Body of pancreas (tissue), 4 donors: ENCODE measurements around the gene CCDC93. TPM values are rescaled to one million over a fixed set of nuclear protein-coding genes. Genes with fewer than 3 reads are reported as not detected.

Experiments
- ATAC-seq: fragments of 150-250 bp; one replicate; pipeline ENCODE4 v1.9.1; 2016
- DNase-seq, 4 donors: peaks; one replicate each; pipeline ENCODE4 v3.0.0-alpha.2; 2019
- H3K27ac ChIP-seq, 4 donors: fragments of 200-600 bp; sonication (generic); 1 replicate in 3 of 4; 2 replicates in 1 of 4; pipeline versions ENCODE4 v1.5.1 to v1.6.1; 2016 to 2019; ENCODE audit warnings: mild to moderate bottlenecking in 1 of 4, mixed read lengths in 1 of 4, moderate library complexity in 1 of 4
- H3K27me3 ChIP-seq, 2 donors: fragments of 200-600 bp; sonication (generic); one replicate each; pipeline ENCODE4 v1.6.0; 2016; ENCODE audit warnings: mild to moderate bottlenecking in 1 of 2
- H3K36me3 ChIP-seq, 2 donors: fragments of 200-600 bp; sonication (generic); replicated peaks in 1 of 2; 2 replicates each; pipeline ENCODE4 v1.5.1; 2016; ENCODE audit warnings: low read depth in 2 of 2; ENCODE audit not compliant: insufficient read depth in 1 of 2
- H3K4me1 ChIP-seq: fragments of 200-600 bp; sonication (generic); one replicate; pipeline ENCODE4 v1.6.0; 2016
- H3K4me3 ChIP-seq, 2 donors: fragments of 200-600 bp; sonication (generic); 1 replicate in 1 of 2; 2 replicates in 1 of 2; pipeline ENCODE4 v1.5.1; 2016 to 2019
- H3K9me3 ChIP-seq, 3 donors: fragments of 200-600 bp; sonication (generic); 1 replicate in 2 of 3; 2 replicates in 1 of 3; pipeline ENCODE4 v1.5.1; 2016
- POLR2A ChIP-seq, 3 donors: fragments of 450-650 bp; IDR thresholded peaks; one replicate each; pipeline ENCODE4 v1.6.1; 2016; ENCODE audit warnings: antibody characterized with exemption in 3 of 3, mild to moderate bottlenecking in 2 of 3
- whole genome bisulfite sequencing, 2 donors: methylation state at CpG; one replicate each; pipeline ENCODE4 v1.1.5; 2017; 5-methylcytosine and 5-hydroxymethylcytosine counted together
- intact Hi-C: fragments of 100-400 bp; cut with DNase I; formaldehyde crosslinking; loops from one replicate; pipeline ENCODE4 v1.15.1; 2023
- total RNA-seq, 2 donors: library from RNA; depleted of rRNA; stranded (reverse); fragments of >200 nt; gene quantifications; one replicate each; pipeline ENCODE4 v1.1.0, GENCODE V29; 2016
- TF ChIP-seq, protein P1 (sequence below), 7 experiments: fragments of 450-650 bp in 4 of 7; fragments of 200-600 bp in 3 of 7; sonication (generic) in 3 of 7; IDR thresholded peaks; one replicate each; pipeline ENCODE4 v1.5.1; 2016 to 2019; ENCODE audit warnings: antibody characterized with exemption in 7 of 7

Gene CCDC93
- total RNA-seq, 2 donors from 2014 or later: 27.0 to 36.6 TPM

GRCh38 chr2:118054213-118055008, 40.5 kb upstream of the CCDC93 start:
- no peak for TF ChIP-seq POLR2A (IDR thresholded peaks at IDR 0.05)
- TF ChIP-seq, protein P1, sequence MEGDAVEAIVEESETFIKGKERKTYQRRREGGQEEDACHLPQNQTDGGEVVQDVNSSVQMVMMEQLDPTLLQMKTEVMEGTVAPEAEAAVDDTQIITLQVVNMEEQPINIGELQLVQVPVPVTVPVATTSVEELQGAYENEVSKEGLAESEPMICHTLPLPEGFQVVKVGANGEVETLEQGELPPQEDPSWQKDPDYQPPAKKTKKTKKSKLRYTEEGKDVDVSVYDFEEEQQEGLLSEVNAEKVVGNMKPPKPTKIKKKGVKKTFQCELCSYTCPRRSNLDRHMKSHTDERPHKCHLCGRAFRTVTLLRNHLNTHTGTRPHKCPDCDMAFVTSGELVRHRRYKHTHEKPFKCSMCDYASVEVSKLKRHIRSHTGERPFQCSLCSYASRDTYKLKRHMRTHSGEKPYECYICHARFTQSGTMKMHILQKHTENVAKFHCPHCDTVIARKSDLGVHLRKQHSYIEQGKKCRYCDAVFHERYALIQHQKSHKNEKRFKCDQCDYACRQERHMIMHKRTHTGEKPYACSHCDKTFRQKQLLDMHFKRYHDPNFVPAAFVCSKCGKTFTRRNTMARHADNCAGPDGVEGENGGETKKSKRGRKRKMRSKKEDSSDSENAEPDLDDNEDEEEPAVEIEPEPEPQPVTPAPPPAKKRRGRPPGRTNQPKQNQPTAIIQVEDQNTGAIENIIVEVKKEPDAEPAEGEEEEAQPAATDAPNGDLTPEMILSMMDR (IDR thresholded peaks at IDR 0.05): no peak
- Histone ChIP-seq H3K9me3 (no peaks in the 10 kb centered on the region), H3K4me3 (no peak overlapping the region), H3K36me3 (no peaks in the 10 kb centered on the region), H3K4me1 (peaks cover 7% of the 10 kb centered on the region), H3K27ac (no peak overlapping the region), H3K27me3 (no peaks in the 10 kb centered on the region)
- no peak for ATAC-seq
- WGBS, 2 donors: 31 to 46% methylated on average over 3 of the region's 3 CpGs
- intact Hi-C loops: no loop called here
- no peak for DNase-seq

GRCh38 chr2:118053681-118054080, 39.8 kb upstream of the CCDC93 start:
- Histone ChIP-seq H3K4me1 (peaks cover 7% of the 10 kb centered on the region), H3K27ac (no peak overlapping the region), H3K36me3 (no peaks in the 10 kb centered on the region), H3K4me3 (no peak overlapping the region), H3K27me3 (no peaks in the 10 kb centered on the region), H3K9me3 (no peaks in the 10 kb centered on the region)
- TF ChIP-seq POLR2A (IDR thresholded peaks at IDR 0.05): no peak
- TF ChIP-seq, protein P1 (IDR thresholded peaks at IDR 0.05): no peak
- ATAC-seq (no peak), DNase-seq (no peak)
- intact Hi-C loops: no loop called here
- WGBS, 2 donors: 68 to 79% methylated on average over 7 of the region's 7 CpGs

GRCh38 chr2:118052474-118052873, 38.6 kb upstream of the CCDC93 start:
- Histone ChIP-seq H3K9me3 (no peaks in the 10 kb centered on the region), H3K27ac (no peak overlapping the region), H3K4me3 (no peak overlapping the region), H3K4me1 (peaks cover 12% of the 10 kb centered on the region), H3K36me3 (no peaks in the 10 kb centered on the region), H3K27me3 (no peaks in the 10 kb centered on the region)
- intact Hi-C loops: no loop called here
- DNase-seq (no peak), ATAC-seq (no peak)
- TF ChIP-seq, protein P1 (IDR thresholded peaks at IDR 0.05): no peak
- no peak for TF ChIP-seq POLR2A (IDR thresholded peaks at IDR 0.05)
- 64 to 76% methylated on average over 2 of the region's 2 CpGs for WGBS, 2 donors

DNA sequence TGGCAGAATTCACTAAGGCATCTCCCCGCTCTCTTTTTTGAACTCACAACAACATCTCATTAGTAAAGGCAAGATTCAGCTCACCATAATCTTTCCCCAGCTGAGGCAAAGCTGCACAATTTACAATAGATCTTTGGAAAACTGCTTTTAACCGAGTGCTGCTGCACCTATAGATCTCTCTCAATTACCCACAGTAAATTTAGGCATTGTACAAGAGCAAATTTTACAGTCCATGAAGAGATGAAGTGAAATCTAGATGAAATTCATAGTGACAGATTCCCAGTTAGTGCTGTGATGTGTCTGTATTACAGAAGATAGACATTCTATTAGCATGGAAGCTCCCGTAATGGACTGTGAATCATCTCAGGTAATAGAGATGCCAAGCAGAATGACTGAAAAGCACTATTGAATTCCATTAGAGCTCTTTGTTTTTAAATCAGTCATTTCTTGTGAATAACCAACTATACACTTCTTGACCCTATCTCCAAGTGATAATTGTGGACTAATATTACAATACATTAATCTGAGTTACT, 38.0 kb upstream of the CCDC93 start:
- Histone ChIP-seq H3K9me3 (no peaks in the 10 kb centered on the region), H3K4me3 (no peak overlapping the region), H3K4me1 (peaks cover 18% of the 10 kb centered on the region), H3K27me3 (no peaks in the 10 kb centered on the region), H3K36me3 (no peaks in the 10 kb centered on the region), H3K27ac (no peak overlapping the region)
- intact Hi-C loops: no loop called here
- no peak for ATAC-seq
- 91% methylated on average over 3 of the region's 3 CpGs for WGBS, 2 donors
- no peak for DNase-seq
- no peak for TF ChIP-seq POLR2A (IDR thresholded peaks at IDR 0.05)
- TF ChIP-seq, protein P1 (IDR thresholded peaks at IDR 0.05): no peak

- no peak overlapping the region for H3K27ac ChIP-seq
- no peak overlapping the region for H3K4me3 ChIP-seq
- DNase-seq (no peak), ATAC-seq (no peak)
- H3K9me3 ChIP-seq: no peaks in the 10 kb centered on the region
- H3K36me3 ChIP-seq: no peaks in the 10 kb centered on the region
- peaks cover 20% of the 10 kb centered on the region for H3K4me1 ChIP-seq
- TF ChIP-seq, protein P1 (IDR thresholded peaks at IDR 0.05): no peak
- TF ChIP-seq POLR2A (IDR thresholded peaks at IDR 0.05): no peak
- 81 to 85% methylated on average over 2 of the region's 2 CpGs for WGBS, 2 donors
- intact Hi-C loops: no loop called here
- H3K27me3 ChIP-seq: no peaks in the 10 kb centered on the region
Measured at GRCh38 chr2:118050974-118051373, 37.1 kb upstream of the CCDC93 start.
